H9 (cell line): Measurements from ENCODE around the gene YES1. TPM values are rescaled to one million over a fixed set of nuclear protein-coding genes. Genes with fewer than 3 reads are reported as not detected.
"Not testable (repeated sequence)": the region's sequence is repeated elsewhere in the genome, so short reads cannot be mapped to it uniquely, and the experiment has no call there.

Experiments
- DNase-seq: peaks from one replicate; pipeline ENCODE4 v3.0.0-alpha.2; 2017
- H2AFZ ChIP-seq: one replicate; pipeline ENCODE4 v1.6.1; 2013; ENCODE audit warnings: mild to moderate bottlenecking, low read length, control low read depth, moderate library complexity
- H2AK5ac ChIP-seq: 2 replicates; pipeline ENCODE4 v1.6.1; 2013; ENCODE audit warnings: low read length, control low read depth, mixed read lengths; ENCODE audit not compliant: insufficient read length
- H2BK120ac ChIP-seq: one replicate; pipeline ENCODE4 v1.6.1; 2013; ENCODE audit warnings: low read depth, mild to moderate bottlenecking, low read length, control low read depth, inconsistent platforms; ENCODE audit not compliant: poor library complexity, severe bottlenecking
- H2BK12ac ChIP-seq: 2 replicates; pipeline ENCODE4 v1.6.1; 2013; ENCODE audit warnings: low read length, control low read depth, mixed read lengths, low read depth; ENCODE audit not compliant: insufficient read length
- H2BK15ac ChIP-seq: 2 replicates; pipeline ENCODE4 v1.6.1; 2013; ENCODE audit warnings: low read depth, low read length, control low read depth
- H2BK20ac ChIP-seq: one replicate; pipeline ENCODE4 v1.6.1; 2013; ENCODE audit warnings: low read depth, mild to moderate bottlenecking, low read length, control low read depth, inconsistent platforms; ENCODE audit not compliant: poor library complexity, severe bottlenecking
- H2BK5ac ChIP-seq: 2 replicates; pipeline ENCODE4 v1.6.1; 2013; ENCODE audit warnings: low read length, control low read depth, mixed read lengths; ENCODE audit not compliant: insufficient read length
- H3K14ac ChIP-seq: 2 replicates; pipeline ENCODE4 v1.6.1; 2013; ENCODE audit warnings: low read length, control low read depth; ENCODE audit not compliant: insufficient read depth
- H3K18ac ChIP-seq: 2 replicates; pipeline ENCODE4 v1.6.1; 2013; ENCODE audit warnings: low read depth, mild to moderate bottlenecking, mixed read lengths, low read length, control low read depth; ENCODE audit not compliant: insufficient read length
- H3K23ac ChIP-seq: 2 replicates; pipeline ENCODE4 v1.6.1; 2013; ENCODE audit warnings: low read length, control low read depth, mixed read lengths, low read depth; ENCODE audit not compliant: insufficient read length
- H3K23me2 ChIP-seq: 2 replicates; pipeline ENCODE4 v1.6.1; 2013; ENCODE audit warnings: low read depth, mild to moderate bottlenecking, mixed read lengths, low read length, control low read depth; ENCODE audit not compliant: insufficient read length, poor library complexity, severe bottlenecking
- H3K27ac ChIP-seq: 2 replicates; pipeline ENCODE4 v1.5.1; 2013; ENCODE audit warnings: low read length, control low read depth, mixed read lengths, low read depth; ENCODE audit not compliant: insufficient read length
- H3K27me3 ChIP-seq: 2 replicates; pipeline ENCODE4 v1.6.1; 2013; ENCODE audit warnings: low read length, control low read depth, inconsistent platforms; ENCODE audit not compliant: insufficient read depth
- H3K4ac ChIP-seq: 2 replicates; pipeline ENCODE4 v1.6.1; 2013; ENCODE audit warnings: low read depth, mild to moderate bottlenecking, control low read depth, inconsistent platforms, low read length, moderate library complexity
- H3K4me1 ChIP-seq: 2 replicates; pipeline ENCODE4 v1.6.1; 2013; ENCODE audit warnings: low read length, control low read depth, inconsistent platforms; ENCODE audit not compliant: insufficient read depth
- H3K4me2 ChIP-seq: 2 replicates; pipeline ENCODE4 v1.6.1; 2013; ENCODE audit warnings: low read length, control low read depth, mixed read lengths; ENCODE audit not compliant: insufficient read length, insufficient read depth
- H3K56ac ChIP-seq: 2 replicates; pipeline ENCODE4 v1.6.1; 2013; ENCODE audit warnings: low read depth, mild to moderate bottlenecking, mixed read lengths, low read length, control low read depth; ENCODE audit not compliant: insufficient read length
- H3K79me1 ChIP-seq: 2 replicates; pipeline ENCODE4 v1.6.1; 2013; ENCODE audit warnings: low read depth, mild to moderate bottlenecking, moderate library complexity, low read length, control low read depth, inconsistent platforms; ENCODE audit not compliant: insufficient read depth, poor library complexity, severe bottlenecking
- H3K79me2 ChIP-seq: 2 replicates; pipeline ENCODE4 v1.6.1; 2013; ENCODE audit warnings: low read length, control low read depth, inconsistent platforms; ENCODE audit not compliant: insufficient read depth
- H3K9ac ChIP-seq: 2 replicates; pipeline ENCODE4 v1.6.1; 2013; ENCODE audit warnings: low read length, control low read depth, mixed read lengths; ENCODE audit not compliant: insufficient read length; ENCODE audit errors: extremely low read depth
- H3K9me3 ChIP-seq: one replicate; pipeline ENCODE4 v1.6.1; 2013; ENCODE audit warnings: low read depth, low read length, inconsistent platforms; ENCODE audit not compliant: control insufficient read depth
- H3T11ph ChIP-seq: one replicate; pipeline ENCODE4 v1.6.1; 2013; ENCODE audit warnings: mild to moderate bottlenecking, low read length, control low read depth, inconsistent platforms
- H4K20me1 ChIP-seq: one replicate; pipeline ENCODE4 v1.6.1; 2013; ENCODE audit not compliant: control insufficient read depth, insufficient read length, insufficient read depth
- H4K5ac ChIP-seq: 2 replicates; pipeline ENCODE4 v1.6.1; 2013; ENCODE audit warnings: low read depth, mild to moderate bottlenecking, mixed read lengths, low read length, control low read depth; ENCODE audit not compliant: insufficient read length
- H4K8ac ChIP-seq: replicated peaks from 2 replicates; pipeline ENCODE4 v1.6.1; 2013; ENCODE audit warnings: low read length, control low read depth, mixed read lengths, low read depth; ENCODE audit not compliant: insufficient read length
- H4K91ac ChIP-seq: 2 replicates; pipeline ENCODE4 v1.6.1; 2013; ENCODE audit warnings: low read depth, mild to moderate bottlenecking, moderate library complexity, mixed read lengths, low read length, control low read depth; ENCODE audit not compliant: insufficient read length
- H3K27ac Mint-ChIP-seq, 3 experiments: 2 replicates in 2 of 3; 3 replicates in 1 of 3; pipeline ENCODE4 v1.8.0; 2020 to 2021; ENCODE audit warnings: mixed read lengths in 3 of 3, mild to moderate bottlenecking in 1 of 3, moderate library complexity in 1 of 3
- H3K27me3 Mint-ChIP-seq: 2 replicates; pipeline ENCODE4 v1.8.0; 2021; ENCODE audit warnings: low read depth, mild to moderate bottlenecking, moderate library complexity, mixed read lengths
- H3K36me3 Mint-ChIP-seq, 3 experiments: 2 replicates in 2 of 3; 3 replicates in 1 of 3; pipeline ENCODE4 v1.8.0; 2020 to 2021; ENCODE audit warnings: low read depth in 3 of 3, mixed read lengths in 3 of 3; ENCODE audit not compliant: insufficient read depth in 1 of 3
- H3K4me1 Mint-ChIP-seq, 2 experiments: 2 replicates each; pipeline ENCODE4 v1.8.0; 2020; ENCODE audit warnings: mixed read lengths in 2 of 2
- H3K4me3 Mint-ChIP-seq, 2 experiments: 2 replicates in 1 of 2; 3 replicates in 1 of 2; pipeline ENCODE4 v1.8.0; 2020 to 2021; ENCODE audit warnings: mild to moderate bottlenecking in 2 of 2, mixed read lengths in 2 of 2, moderate library complexity in 1 of 2
- H3K9me3 Mint-ChIP-seq, 2 experiments: 2 replicates in 1 of 2; 3 replicates in 1 of 2; pipeline ENCODE4 v1.8.0; 2020; ENCODE audit warnings: mild to moderate bottlenecking in 2 of 2, mixed read lengths in 2 of 2, moderate library complexity in 1 of 2
- CTCF ChIP-seq: fragments of 200-600 bp; sonication (generic); conservative IDR thresholded peaks from 3 replicates; pipeline ENCODE4 v1.8.0; 2021; ENCODE audit warnings: antibody characterized with exemption, mild to moderate bottlenecking
- WGBS: extraction: QIAGEN DNeasy Blood & Tissue Kit; methylation state at CpG from one replicate; pipeline ENCODE4 v1.1.7; 2013; ENCODE audit warnings: missing lambda C conversion rate, low lambda C conversion rate, mixed read lengths; ENCODE audit not compliant: insufficient read length; ENCODE audit errors: extremely low coverage; 5-methylcytosine and 5-hydroxymethylcytosine counted together
- total RNA-seq: library from RNA; stranded (reverse); gene quantifications from 2 replicates; pipeline ENCODE4 v1.2.1, GENCODE V29; 2021

The YES1 gene
- total RNA-seq, 1 experiment from 2014 or later: 86.9 TPM

GRCh38 chr18:799943-800342 lies 12.1 kb downstream of the YES1 start:
- no peak overlapping the region for H2AK5ac ChIP-seq
- H3K23me2 ChIP-seq: no peaks in the 10 kb centered on the region
- H3K79me2 ChIP-seq: peaks cover 25% of the 10 kb centered on the region; the same call in 1 of the 2 replicates
- H2BK12ac ChIP-seq: no peak overlapping the region
- no peak overlapping the region for H3K23ac ChIP-seq
- Mint-ChIP-seq H3K27me3 (no peaks in the 10 kb centered on the region), H3K27ac (no peak overlapping the region), H3K9me3 (peaks cover 0 to 3% of the 10 kb centered on the region in 2 experiments; a peak in 2 of 5 replicates), H3K36me3 (peaks cover 0 to 10% (median 5%) of the 10 kb centered on the region in 3 experiments; a peak in 5 of 7 replicates), H3K4me1 (peaks cover 20 to 23% of the 10 kb centered on the region in 2 experiments), H3K4me3 (no peak overlapping the region)
- H3K4me1 ChIP-seq: no peaks in the 10 kb centered on the region; the same call in 1 of the 2 replicates
- H4K91ac ChIP-seq: no peak overlapping the region
- H3K79me1 ChIP-seq: peaks cover 3% of the 10 kb centered on the region
- no peak overlapping the region for H2BK120ac ChIP-seq
- no peak overlapping the region for H4K8ac ChIP-seq
- no peak overlapping the region for H3K4ac ChIP-seq
- no peak for DNase-seq
- H3K18ac ChIP-seq: no peak overlapping the region
- H3K56ac ChIP-seq: no peak overlapping the region
- TF ChIP-seq CTCF: no peak
- no peaks in the 10 kb centered on the region for H3K9me3 ChIP-seq
- no peak overlapping the region for H2AFZ ChIP-seq
- H2BK15ac ChIP-seq: no peak overlapping the region
- no peak overlapping the region for H4K5ac ChIP-seq
- H2BK20ac ChIP-seq: no peak overlapping the region
- H2BK5ac ChIP-seq: no peak overlapping the region
- no peak overlapping the region for H3K14ac ChIP-seq
- H3T11ph ChIP-seq: no peak overlapping the region
- no peak overlapping the region for H3K4me2 ChIP-seq
- no peaks in the 10 kb centered on the region for H3K27me3 ChIP-seq
- no peak overlapping the region for H3K27ac ChIP-seq
- H4K20me1 ChIP-seq: no peaks in the 10 kb centered on the region
- no peak overlapping the region for H3K9ac ChIP-seq
- no CpG with 5 or more reads among the region's 1 CpG for WGBS

GRCh38 chr18:795383-795782 lies 16.7 kb downstream of the YES1 start:
- not testable (repeated sequence) for H4K91ac ChIP-seq, H3K56ac ChIP-seq, H3K4me1 ChIP-seq, H2BK15ac ChIP-seq, H3K27me3 ChIP-seq, H3K23me2 ChIP-seq, H3T11ph ChIP-seq, H3K23ac ChIP-seq, H2BK120ac ChIP-seq, DNase-seq, H3K4ac ChIP-seq, H3K27ac ChIP-seq, H2AK5ac ChIP-seq, H2AFZ ChIP-seq, H4K5ac ChIP-seq, H4K8ac ChIP-seq, H3K79me1 ChIP-seq, H3K27me3 Mint-ChIP-seq, H3K4me2 ChIP-seq, H4K20me1 ChIP-seq, H3K27ac Mint-ChIP-seq, H3K4me3 Mint-ChIP-seq, H3K14ac ChIP-seq, H3K9me3 ChIP-seq, H2BK20ac ChIP-seq, H3K9ac ChIP-seq, H2BK12ac ChIP-seq, H3K18ac ChIP-seq, H3K9me3 Mint-ChIP-seq, H2BK5ac ChIP-seq
- peaks cover 25% of the 10 kb centered on the region; the same call in 1 of the 2 replicates for H3K79me2 ChIP-seq
- Mint-ChIP-seq H3K36me3 (peaks cover 0 to 16% (median 10%) of the 10 kb centered on the region in 3 experiments; a peak in 5 of 7 replicates), H3K4me1 (peaks cover 20 to 23% of the 10 kb centered on the region in 2 experiments)
- WGBS: no CpG with 5 or more reads among the region's 1 CpG
